Measurements from ENCODE around the gene LRP1. TPM values are rescaled to one million over a fixed set of nuclear protein-coding genes. Genes with fewer than 3 reads are reported as not detected.

The LRP1 gene
- total RNA-seq, 2 donors from 2014 or later: 53.5 to 198 TPM

DNA sequence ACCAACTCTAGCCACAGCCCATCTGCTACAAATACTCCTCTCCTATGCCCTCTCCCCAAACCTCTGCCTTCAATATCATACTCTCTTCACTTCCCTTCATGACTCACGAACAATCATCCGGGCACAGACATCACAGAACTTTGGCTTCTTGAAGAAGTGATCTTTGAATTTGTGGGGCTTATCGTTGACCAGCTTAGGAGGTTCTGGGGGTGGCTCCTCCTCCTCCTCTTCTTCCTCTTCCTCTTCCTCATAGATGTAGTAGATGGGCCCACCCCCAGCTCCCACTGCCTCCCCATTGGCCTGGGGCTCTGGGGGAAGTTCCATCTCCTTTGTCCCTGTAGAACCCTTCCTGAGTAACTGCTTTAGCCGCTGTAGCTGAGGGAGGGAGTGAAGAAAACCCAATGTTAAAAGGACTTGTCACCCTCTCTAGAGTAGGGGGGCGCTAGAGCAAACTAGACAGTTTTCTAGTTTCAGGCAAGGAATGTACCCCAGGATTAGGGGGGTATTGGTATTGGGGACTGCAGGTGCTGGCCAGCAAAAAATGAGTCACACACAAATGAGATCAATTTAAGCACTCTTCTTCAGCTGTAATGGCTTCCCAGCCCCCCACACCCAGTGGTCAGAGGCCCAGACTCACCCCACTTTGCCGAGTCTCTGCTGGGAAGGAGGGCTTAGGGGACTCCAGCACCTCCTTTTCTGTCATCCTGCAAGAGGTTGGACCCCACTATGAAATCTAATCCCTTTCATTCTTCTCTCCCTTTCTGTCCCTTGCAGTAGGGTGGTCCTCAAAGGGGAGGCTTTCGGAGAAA, 120.9 kb downstream of the LRP1 start:
- WGBS: 82% methylated on average over 7 of the region's 7 CpGs
- DNase-seq (ENCODE audit: low spot score): no peak
- Histone ChIP-seq H3K4me3 (no peak overlapping the region), H3K4me1 (replicated peaks) (no peaks in the 10 kb centered on the region), H3K9me3 (no peaks in the 10 kb centered on the region), H3K27me3 (replicated peaks; ENCODE audit: insufficient read depth) (no peaks in the 10 kb centered on the region), H3K36me3 (no peaks in the 10 kb centered on the region), H3K27ac (no peak overlapping the region)
- no peak for TF ChIP-seq POLR2A (IDR thresholded peaks at IDR 0.05)
- no peak for TF ChIP-seq POLR2AphosphoS5 (IDR thresholded peaks at IDR 0.05)
- TF ChIP-seq, protein P1, sequence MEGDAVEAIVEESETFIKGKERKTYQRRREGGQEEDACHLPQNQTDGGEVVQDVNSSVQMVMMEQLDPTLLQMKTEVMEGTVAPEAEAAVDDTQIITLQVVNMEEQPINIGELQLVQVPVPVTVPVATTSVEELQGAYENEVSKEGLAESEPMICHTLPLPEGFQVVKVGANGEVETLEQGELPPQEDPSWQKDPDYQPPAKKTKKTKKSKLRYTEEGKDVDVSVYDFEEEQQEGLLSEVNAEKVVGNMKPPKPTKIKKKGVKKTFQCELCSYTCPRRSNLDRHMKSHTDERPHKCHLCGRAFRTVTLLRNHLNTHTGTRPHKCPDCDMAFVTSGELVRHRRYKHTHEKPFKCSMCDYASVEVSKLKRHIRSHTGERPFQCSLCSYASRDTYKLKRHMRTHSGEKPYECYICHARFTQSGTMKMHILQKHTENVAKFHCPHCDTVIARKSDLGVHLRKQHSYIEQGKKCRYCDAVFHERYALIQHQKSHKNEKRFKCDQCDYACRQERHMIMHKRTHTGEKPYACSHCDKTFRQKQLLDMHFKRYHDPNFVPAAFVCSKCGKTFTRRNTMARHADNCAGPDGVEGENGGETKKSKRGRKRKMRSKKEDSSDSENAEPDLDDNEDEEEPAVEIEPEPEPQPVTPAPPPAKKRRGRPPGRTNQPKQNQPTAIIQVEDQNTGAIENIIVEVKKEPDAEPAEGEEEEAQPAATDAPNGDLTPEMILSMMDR (IDR thresholded peaks at IDR 0.05): no peak
- intact Hi-C loops (cut with DNase I): loop anchor here (5.0 kb wide), 1 partner anchor 482 kb away; no protein-coding TSS in a partner anchor

GRCh38 chr12:57250541-57250940, 122.3 kb downstream of the LRP1 start:
- WGBS: 84% methylated on average over 3 of the region's 3 CpGs

DNA sequence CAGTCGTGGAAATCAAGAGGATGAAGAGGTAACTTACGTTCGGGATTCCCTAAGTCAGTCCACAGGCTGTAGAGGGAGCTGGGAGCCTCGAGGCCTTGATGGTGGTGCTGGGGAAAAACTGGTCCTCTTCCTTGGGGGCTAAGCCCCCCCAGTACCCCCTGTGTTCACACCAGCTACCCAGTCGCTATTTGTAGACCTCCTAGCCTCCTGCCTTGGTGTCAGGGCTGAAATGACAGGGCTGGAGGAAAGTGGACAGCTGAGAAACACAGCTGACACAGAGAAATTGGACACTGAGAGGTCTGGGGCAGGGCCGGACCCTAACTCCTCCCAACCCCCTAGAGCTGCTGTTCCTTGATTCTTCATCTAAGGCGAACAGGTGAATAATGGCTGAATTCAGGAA, 122.7 kb downstream of the LRP1 start, which contains the start of gene STAC3:
STAC3 (minus strand) TSS at position 232 of the 400 bp plus-strand sequence. CDS start 1,551 bp downstream, outside the sequence.
- peaks cover 5 to 6% of the 10 kb centered on the region in 2 donors for H3K36me3 ChIP-seq
- H3K4me3 ChIP-seq: no peak within 1 kb of the TSS
- H3K27me3 ChIP-seq (replicated peaks; ENCODE audit: insufficient read depth): no peaks in the 10 kb centered on the region
- no peaks in the 10 kb centered on the region for H3K4me1 ChIP-seq (replicated peaks)
- TF ChIP-seq, protein P1 (IDR thresholded peaks at IDR 0.05): no peak
- TF ChIP-seq POLR2A (IDR thresholded peaks at IDR 0.05) (no peak), POLR2AphosphoS5 (IDR thresholded peaks at IDR 0.05) (no peak)
- WGBS: 85% methylated on average over 7 of the region's 7 CpGs
- no peaks in the 10 kb centered on the region for H3K9me3 ChIP-seq
- H3K27ac ChIP-seq: no peak within 1 kb of the TSS
- intact Hi-C loops (cut with DNase I): no loop called here
- DNase-seq (ENCODE audit: low spot score): no peak

More at GRCh38 chr12:57250541-57250940, 122.3 kb downstream of the LRP1 start:
- DNase-seq (ENCODE audit: low spot score): no peak
- Histone ChIP-seq H3K27me3 (replicated peaks; ENCODE audit: insufficient read depth) (no peaks in the 10 kb centered on the region), H3K4me3 (no peak overlapping the region), H3K9me3 (no peaks in the 10 kb centered on the region), H3K36me3 (peaks cover 1 to 2% of the 10 kb centered on the region in 2 donors), H3K27ac (no peak overlapping the region), H3K4me1 (replicated peaks) (no peaks in the 10 kb centered on the region)
- intact Hi-C loops (cut with DNase I): no loop called here
- TF ChIP-seq POLR2AphosphoS5 (IDR thresholded peaks at IDR 0.05): no peak
- no peak for TF ChIP-seq POLR2A (IDR thresholded peaks at IDR 0.05)
- TF ChIP-seq, protein P1 (IDR thresholded peaks at IDR 0.05): no peak

DNA sequence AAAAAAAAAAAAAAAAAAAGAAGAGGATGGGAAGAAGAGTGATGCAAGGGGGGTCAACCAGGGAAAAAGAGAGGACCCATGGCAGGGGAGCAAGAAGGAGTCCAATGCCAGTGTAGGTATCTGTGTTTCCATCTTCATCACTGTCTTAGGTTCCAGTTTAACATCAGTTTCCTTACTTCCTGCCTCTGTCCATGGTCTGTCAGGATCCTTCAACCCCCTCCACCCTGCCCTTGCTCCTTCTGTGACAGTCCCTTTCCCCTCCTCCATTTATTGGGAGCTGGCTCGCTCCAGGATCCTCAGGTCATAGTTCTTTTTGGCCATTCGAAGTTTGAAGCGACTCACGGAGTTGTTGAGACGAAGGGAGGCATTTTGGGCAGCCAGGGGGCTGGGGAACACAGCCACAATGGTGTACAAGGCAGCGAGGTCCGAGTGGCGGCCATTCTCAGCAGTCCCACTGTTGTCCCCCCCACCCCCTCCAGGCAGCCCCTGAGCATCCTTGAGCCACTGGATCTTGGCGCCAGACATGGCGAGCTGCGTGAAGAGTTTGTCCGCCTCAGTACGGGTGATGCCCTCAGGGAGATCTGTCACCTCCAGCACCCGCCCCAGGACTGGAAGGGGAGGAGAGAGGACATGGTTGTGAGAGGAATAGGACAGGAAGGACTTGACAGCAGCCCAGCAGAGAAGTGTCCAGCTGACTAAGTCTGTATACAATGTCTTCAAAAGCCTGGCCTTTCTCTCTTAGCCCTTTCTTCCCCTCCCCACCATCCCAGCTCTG, 126.4 kb downstream of the LRP1 start:
- H3K4me3 ChIP-seq: no peak overlapping the region
- H3K27ac ChIP-seq: no peak overlapping the region
- intact Hi-C loops (cut with DNase I): no loop called here
- WGBS: 92% methylated on average over 14 of the region's 14 CpGs
- no peaks in the 10 kb centered on the region for H3K27me3 ChIP-seq (replicated peaks; ENCODE audit: insufficient read depth)
- no peak for TF ChIP-seq POLR2A (IDR thresholded peaks at IDR 0.05)
- TF ChIP-seq, protein P1 (IDR thresholded peaks at IDR 0.05): no peak
- no peak for TF ChIP-seq POLR2AphosphoS5 (IDR thresholded peaks at IDR 0.05)
- H3K4me1 ChIP-seq (replicated peaks): no peaks in the 10 kb centered on the region
- DNase-seq (ENCODE audit: low spot score): no peak
- H3K9me3 ChIP-seq: no peaks in the 10 kb centered on the region
- H3K36me3 ChIP-seq: peaks cover 5 to 26% of the 10 kb centered on the region in 2 donors

All from prostate gland (tissue), 2 donors.